IPS DF 6.9 (cell line): Measurements from ENCODE around the gene CTNNA3.
A peak's percentile ranks its signal among the peaks of the same experiment; 100 is the strongest.

Source experiments
- DNase-seq: peaks from one replicate; pipeline ENCODE4 v3.0.0-alpha.2; 2013; ENCODE audit warnings: low read depth, low spot score
- H3K27ac ChIP-seq: one replicate; pipeline ENCODE4 v1.5.1; 2013; ENCODE audit warnings: low read length, control low read depth
- H3K27me3 ChIP-seq: 2 replicates; pipeline ENCODE4 v1.6.1; 2013; ENCODE audit warnings: mild to moderate bottlenecking, low read length; ENCODE audit not compliant: control insufficient read depth, insufficient read depth
- H3K36me3 ChIP-seq: 2 replicates; pipeline ENCODE4 v1.6.1; 2013; ENCODE audit warnings: low read length; ENCODE audit not compliant: control insufficient read depth, insufficient read depth
- H3K4me1 ChIP-seq: 2 replicates; pipeline ENCODE4 v1.6.1; 2013; ENCODE audit warnings: low read length; ENCODE audit not compliant: control insufficient read depth, insufficient read depth
- H3K4me3 ChIP-seq: 2 replicates; pipeline ENCODE4 v1.5.1; 2013; ENCODE audit warnings: mild to moderate bottlenecking, low read length
- H3K9me3 ChIP-seq: 2 replicates; pipeline ENCODE4 v1.6.1; 2013; ENCODE audit warnings: low read length, inconsistent platforms; ENCODE audit not compliant: control insufficient read depth, insufficient read depth
- WGBS: extraction: QIAGEN DNeasy Blood & Tissue Kit; methylation state at CpG from one replicate; pipeline ENCODE4 v1.1.7; 2013; ENCODE audit warnings: mixed read lengths, missing lambda C conversion rate; ENCODE audit not compliant: insufficient read length, insufficient coverage; 5-methylcytosine and 5-hydroxymethylcytosine counted together

CTNNA3 gene

DNA sequence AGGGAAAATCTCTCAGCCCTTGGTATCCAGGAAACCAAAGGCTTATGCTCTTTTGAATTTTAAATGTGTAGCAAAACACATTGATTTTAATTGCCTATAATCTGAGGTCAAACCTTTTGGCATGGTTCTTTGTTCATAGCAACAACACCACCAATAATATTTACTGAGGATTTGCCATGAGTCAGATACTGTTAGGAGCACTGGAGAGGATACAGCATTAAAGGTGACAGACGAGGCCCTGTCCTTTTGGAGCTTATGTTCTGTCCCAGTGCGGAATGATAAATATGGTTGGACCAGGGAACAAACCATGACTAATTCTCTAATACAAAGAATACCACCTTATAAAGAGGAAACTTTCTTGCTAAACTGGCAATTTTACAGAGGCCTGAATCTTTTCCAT is 176.6 kb downstream of the CTNNA3 start:
- Histone ChIP-seq H3K4me1 (no peaks in the 10 kb centered on the region), H3K4me3 (no peak overlapping the region), H3K27ac (no peak overlapping the region), H3K9me3 (no peaks in the 10 kb centered on the region), H3K27me3 (no peaks in the 10 kb centered on the region), H3K36me3 (no peaks in the 10 kb centered on the region)
- no peak for DNase-seq
- WGBS, result no CpG with 5 or more reads among the region's 2 CpGs

GRCh38 chr10:67518756-67519155 is 177.2 kb downstream of the CTNNA3 start:
- no CpG with 5 or more reads among the region's 4 CpGs for WGBS
- Histone ChIP-seq H3K9me3 (no peaks in the 10 kb centered on the region), H3K4me3 (no peak overlapping the region), H3K4me1 (no peaks in the 10 kb centered on the region), H3K27me3 (no peaks in the 10 kb centered on the region), H3K27ac (no peak overlapping the region), H3K36me3 (no peaks in the 10 kb centered on the region)
- no peak for DNase-seq

DNA sequence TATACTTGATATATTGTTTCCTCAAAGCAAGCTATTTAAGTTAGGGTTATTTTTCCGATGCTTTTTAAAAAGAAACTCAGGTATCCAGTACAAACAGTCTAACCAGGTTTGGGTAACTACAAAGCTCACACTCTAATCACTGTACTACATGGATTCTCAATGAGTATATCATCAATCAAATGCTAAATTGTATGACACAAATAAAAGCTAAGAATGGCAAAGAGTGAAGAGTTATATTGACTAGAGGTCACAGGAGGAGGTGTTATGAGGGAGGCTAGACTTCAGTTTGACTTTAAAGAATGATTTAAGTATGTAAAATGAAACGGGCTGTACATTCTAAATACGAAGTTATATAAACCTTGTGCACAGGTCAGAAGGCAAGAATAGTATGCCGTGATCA is 178.0 kb downstream of the CTNNA3 start:
- no peaks in the 10 kb centered on the region for H3K27me3 ChIP-seq
- WGBS, result no CpG with 5 or more reads among the region's 4 CpGs
- no peaks in the 10 kb centered on the region for H3K9me3 ChIP-seq
- H3K4me1 ChIP-seq, result no peaks in the 10 kb centered on the region
- H3K4me3 ChIP-seq, result no peak overlapping the region
- H3K36me3 ChIP-seq, result no peaks in the 10 kb centered on the region
- no peak overlapping the region for H3K27ac ChIP-seq
- no peak for DNase-seq

GRCh38 chr10:67506757-67507091 is 189.3 kb downstream of the CTNNA3 start:
- Histone ChIP-seq H3K27me3 (no peaks in the 10 kb centered on the region), H3K27ac (no peak overlapping the region), H3K9me3 (no peaks in the 10 kb centered on the region), H3K4me1 (no peaks in the 10 kb centered on the region), H3K4me3 (no peak overlapping the region), H3K36me3 (no peaks in the 10 kb centered on the region)
- no peak for DNase-seq

DNA sequence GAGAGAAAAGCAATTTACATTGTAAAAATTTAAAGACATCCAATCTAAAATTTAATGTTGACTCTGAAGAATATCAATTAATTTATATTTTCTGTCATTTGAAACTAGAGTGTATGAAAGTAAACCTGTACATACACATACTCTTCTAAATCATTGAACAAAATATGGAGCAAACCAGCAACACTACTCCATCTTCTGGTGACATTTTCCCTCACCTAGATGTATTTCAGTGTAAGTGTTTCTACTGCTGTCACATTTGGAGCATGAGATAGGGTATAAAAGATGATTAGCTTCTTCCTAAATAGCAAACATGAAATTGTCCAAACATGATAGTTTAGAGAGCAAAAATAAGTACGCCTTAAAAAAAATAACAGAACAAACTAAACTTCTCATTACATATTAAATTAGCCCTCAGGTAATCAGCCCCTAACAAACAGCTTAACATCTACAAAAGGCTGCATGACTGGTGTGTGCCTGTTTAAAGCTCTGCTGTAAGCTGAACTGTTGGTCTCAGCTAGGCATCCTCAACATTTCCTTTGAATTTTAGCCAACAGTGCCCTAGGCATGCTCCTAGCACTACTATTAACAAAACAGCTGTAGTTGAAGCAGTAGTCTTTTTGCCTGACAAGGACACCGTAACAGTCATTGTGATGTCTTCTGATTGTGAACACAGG is 189.8 kb downstream of the CTNNA3 start:
- no peaks in the 10 kb centered on the region for H3K27me3 ChIP-seq
- no peaks in the 10 kb centered on the region for H3K9me3 ChIP-seq
- WGBS, result no CpG with 5 or more reads among the region's 2 CpGs
- no peaks in the 10 kb centered on the region for H3K4me1 ChIP-seq
- no peak overlapping the region for H3K27ac ChIP-seq
- no peak for DNase-seq
- H3K4me3 ChIP-seq, result no peak overlapping the region
- H3K36me3 ChIP-seq, result no peaks in the 10 kb centered on the region

DNA sequence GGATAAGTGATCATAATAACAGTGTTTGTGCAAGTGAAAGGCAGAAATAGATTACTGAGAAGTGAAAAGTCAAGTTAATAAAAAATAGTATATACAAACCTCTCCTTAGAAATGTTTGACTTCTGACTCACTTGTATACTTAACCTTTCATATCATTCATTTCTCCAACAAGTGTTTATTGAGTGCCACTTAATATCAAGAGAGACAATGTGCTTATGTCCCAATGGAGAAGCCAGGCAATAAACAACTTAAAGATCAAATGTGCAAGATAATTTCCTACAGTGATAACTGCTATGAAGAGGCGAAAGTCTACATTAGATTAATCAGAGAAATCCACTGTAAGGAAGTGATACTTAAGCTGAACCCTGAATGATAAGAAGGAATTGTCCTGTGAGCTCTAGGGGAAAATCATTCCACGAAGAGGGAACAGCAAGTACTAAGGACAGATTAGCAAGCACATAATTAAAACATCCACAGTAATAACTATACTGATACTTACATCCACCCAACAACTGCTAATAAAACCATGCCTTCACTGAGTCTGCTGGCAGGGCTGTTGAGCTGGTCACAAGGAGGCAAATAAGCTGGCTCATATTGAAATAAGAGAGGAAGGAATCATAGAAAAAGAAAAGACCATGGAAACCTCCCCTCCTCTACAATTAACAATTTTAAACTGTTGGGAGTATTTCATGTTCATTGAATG is 203.5 kb downstream of the CTNNA3 start:
- H3K27ac ChIP-seq, result no peak overlapping the region
- H3K9me3 ChIP-seq, result no peaks in the 10 kb centered on the region
- no CpG with 5 or more reads among the region's 2 CpGs for WGBS
- no peak for DNase-seq
- no peak overlapping the region for H3K4me3 ChIP-seq
- H3K36me3 ChIP-seq, result no peaks in the 10 kb centered on the region
- no peaks in the 10 kb centered on the region for H3K27me3 ChIP-seq
- H3K4me1 ChIP-seq, result no peaks in the 10 kb centered on the region

- Histone ChIP-seq H3K36me3 (no peaks in the 10 kb centered on the region), H3K9me3 (no peaks in the 10 kb centered on the region), H3K4me3 (no peak overlapping the region), H3K27ac (no peak overlapping the region), H3K27me3 (no peaks in the 10 kb centered on the region), H3K4me1 (no peaks in the 10 kb centered on the region)
- DNase-seq, result no peak
- WGBS, result no CpG with 5 or more reads among the region's 6 CpGs
Observed at GRCh38 chr10:67487906-67488619, 207.9 kb downstream of the CTNNA3 start.

GRCh38 chr10:67487199-67487598 is 208.8 kb downstream of the CTNNA3 start:
- DNase-seq, result no peak
- Histone ChIP-seq H3K9me3 (no peaks in the 10 kb centered on the region), H3K27ac (no peak overlapping the region), H3K36me3 (no peaks in the 10 kb centered on the region), H3K4me1 (no peaks in the 10 kb centered on the region), H3K27me3 (no peaks in the 10 kb centered on the region), H3K4me3 (no peak overlapping the region)
- WGBS, result no CpG with 5 or more reads among the region's 3 CpGs

DNA sequence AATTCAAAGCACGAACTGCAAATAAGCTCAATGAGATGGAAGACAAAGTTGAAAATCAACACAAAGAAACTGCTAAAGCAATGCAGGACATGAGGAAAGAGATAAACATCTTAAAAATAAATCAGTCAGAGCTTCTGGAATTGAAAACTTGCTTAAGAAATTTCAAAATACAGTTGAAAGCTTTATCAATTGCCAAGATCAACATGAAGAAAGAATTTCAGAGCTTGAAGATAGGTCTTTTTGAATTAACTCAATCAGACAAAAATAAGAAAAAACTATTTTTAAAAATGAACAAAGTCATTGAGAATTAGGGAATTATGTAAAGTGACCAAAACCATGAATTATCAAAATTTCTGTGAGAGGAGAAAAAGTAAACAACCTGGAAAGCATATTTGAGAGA is 218.1 kb downstream of the CTNNA3 start:
- WGBS, result no CpG with 5 or more reads among the region's 1 CpG
- no peaks in the 10 kb centered on the region for H3K27me3 ChIP-seq
- no peaks in the 10 kb centered on the region for H3K36me3 ChIP-seq
- DNase-seq, result no peak
- H3K4me3 ChIP-seq, result no peak overlapping the region
- no peaks in the 10 kb centered on the region for H3K4me1 ChIP-seq
- H3K27ac ChIP-seq, result no peak overlapping the region
- H3K9me3 ChIP-seq, result no peaks in the 10 kb centered on the region; the same call in 1 of the 2 replicates

DNA sequence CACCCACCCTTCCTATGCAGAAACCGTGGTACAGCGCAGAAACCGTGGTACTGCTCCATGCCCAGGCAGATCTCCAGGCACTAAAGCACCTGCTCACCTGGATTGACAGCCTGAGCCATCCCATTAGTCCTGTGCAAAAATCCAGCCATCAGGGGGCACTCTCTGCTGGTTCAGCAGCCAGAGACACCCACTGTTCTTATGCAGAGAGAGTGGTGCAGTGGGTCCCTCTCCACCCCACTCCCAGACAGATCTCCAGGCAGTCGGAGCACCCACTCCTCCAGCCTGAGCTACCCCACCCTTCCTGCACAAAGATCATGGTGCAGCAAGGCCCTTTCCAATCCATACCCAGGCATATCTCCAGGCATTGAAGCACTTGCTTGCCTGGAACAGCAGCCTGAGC is 219.8 kb downstream of the CTNNA3 start:
- H3K4me3 ChIP-seq, result no peak overlapping the region
- H3K27me3 ChIP-seq, result no peaks in the 10 kb centered on the region
- peak; percentile 2 for DNase-seq
- no peak overlapping the region for H3K27ac ChIP-seq
- WGBS, result no CpG with 5 or more reads among the region's 4 CpGs
- no peaks in the 10 kb centered on the region for H3K4me1 ChIP-seq
- no peaks in the 10 kb centered on the region for H3K36me3 ChIP-seq
- no peaks in the 10 kb centered on the region; the same call in 1 of the 2 replicates for H3K9me3 ChIP-seq
